NCI-H748 treated with DMSO at 0.1 percent for 48 hours (cell line): ENCODE measurements around the gene HCN2.
"Not testable (repeated sequence)": the region's sequence is repeated elsewhere in the genome, so short reads cannot be mapped to it uniquely, and the experiment has no call there.

ENCODE experiments used
- DNase-seq: peaks from one replicate; lab custom pipeline; 2025; lab: John Stamatoyannopoulos, UW

HCN2 gene

GRCh38 chr19:585146-585545, 4.5 kb upstream of the HCN2 start:
- DNase-seq: not testable (repeated sequence)

GRCh38 chr19:585551-586110, 4.0 kb upstream of the HCN2 start:
- DNase-seq: no peak

GRCh38 chr19:588093-588740, 1.5 kb upstream of the HCN2 start:
- peak; percentile 48 for DNase-seq

GRCh38 chr19:588741-589692, 664 bp upstream of the HCN2 start:
- peak; percentile 2 for DNase-seq

GRCh38 chr19:590396-590745, 690 bp downstream of the HCN2 start:
- no peak for DNase-seq

- no peak for DNase-seq
Measured at GRCh38 chr19:590750-591098, 1.0 kb downstream of the HCN2 start.

GRCh38 chr19:591099-591958, 1.6 kb downstream of the HCN2 start:
- DNase-seq: no peak

GRCh38 chr19:592101-592500, 2.4 kb downstream of the HCN2 start:
- DNase-seq: no peak

GRCh38 chr19:593055-593454, 3.4 kb downstream of the HCN2 start:
- DNase-seq: no peak

- no peak for DNase-seq
Measured at GRCh38 chr19:593505-593904, 3.8 kb downstream of the HCN2 start.

GRCh38 chr19:594265-594870, 4.7 kb downstream of the HCN2 start:
- DNase-seq: no peak

GRCh38 chr19:595326-596262, 5.9 kb downstream of the HCN2 start:
- no peak for DNase-seq

- DNase-seq: no peak
Measured at GRCh38 chr19:596263-596655, 6.6 kb downstream of the HCN2 start.

GRCh38 chr19:597406-598315, 8.0 kb downstream of the HCN2 start:
- DNase-seq: no peak

- no peak for DNase-seq
Measured at GRCh38 chr19:601310-601709, 11.6 kb downstream of the HCN2 start.

- DNase-seq: no peak
Measured at GRCh38 chr19:601790-602189, 12.1 kb downstream of the HCN2 start.

- no peak for DNase-seq
Measured at GRCh38 chr19:602391-603301, 13.0 kb downstream of the HCN2 start.

- not testable (repeated sequence) for DNase-seq
Measured at GRCh38 chr19:603302-603639, 13.6 kb downstream of the HCN2 start.

GRCh38 chr19:603779-604178, 14.1 kb downstream of the HCN2 start:
- not testable (repeated sequence) for DNase-seq
